Neural progenitor cell (in vitro differentiated cells): Measurements from ENCODE around the gene POLN.

Experiments used
- EZH2 ChIP-seq: fragments of 200-600 bp; sonication (generic); IDR thresholded peaks from 2 replicates; pipeline ENCODE4 v1.6.1; 2017; ENCODE audit warnings: antibody characterized with exemption, mild to moderate bottlenecking, moderate library complexity
- TF ChIP-seq, protein P1 (sequence below): fragments of 200-600 bp; sonication (generic); IDR thresholded peaks from 2 replicates; pipeline ENCODE4 v1.5.1; 2017; ENCODE audit warnings: antibody characterized with exemption, mild to moderate bottlenecking

DNA sequence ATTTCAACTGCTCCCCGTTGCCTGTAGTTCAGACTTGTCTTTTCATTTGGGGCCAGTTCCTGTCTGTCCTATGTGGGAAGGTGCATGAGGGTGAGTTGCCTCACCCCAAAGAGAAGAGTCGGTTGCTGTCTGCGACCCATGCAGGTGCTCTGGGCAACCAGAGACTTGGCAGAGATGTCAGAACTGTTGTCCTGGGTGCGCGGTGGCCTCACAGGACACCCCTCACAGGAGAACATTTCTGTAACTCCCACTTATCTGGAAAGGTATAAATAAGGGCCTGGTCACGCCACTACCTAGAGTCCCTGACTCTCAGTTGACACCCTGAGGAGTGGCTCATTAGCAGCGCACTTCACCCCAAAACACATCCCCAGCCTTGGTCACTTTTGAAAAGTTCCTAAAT is 192.5 kb downstream of the POLN start:
- no peak for TF ChIP-seq EZH2
- TF ChIP-seq, protein P1, sequence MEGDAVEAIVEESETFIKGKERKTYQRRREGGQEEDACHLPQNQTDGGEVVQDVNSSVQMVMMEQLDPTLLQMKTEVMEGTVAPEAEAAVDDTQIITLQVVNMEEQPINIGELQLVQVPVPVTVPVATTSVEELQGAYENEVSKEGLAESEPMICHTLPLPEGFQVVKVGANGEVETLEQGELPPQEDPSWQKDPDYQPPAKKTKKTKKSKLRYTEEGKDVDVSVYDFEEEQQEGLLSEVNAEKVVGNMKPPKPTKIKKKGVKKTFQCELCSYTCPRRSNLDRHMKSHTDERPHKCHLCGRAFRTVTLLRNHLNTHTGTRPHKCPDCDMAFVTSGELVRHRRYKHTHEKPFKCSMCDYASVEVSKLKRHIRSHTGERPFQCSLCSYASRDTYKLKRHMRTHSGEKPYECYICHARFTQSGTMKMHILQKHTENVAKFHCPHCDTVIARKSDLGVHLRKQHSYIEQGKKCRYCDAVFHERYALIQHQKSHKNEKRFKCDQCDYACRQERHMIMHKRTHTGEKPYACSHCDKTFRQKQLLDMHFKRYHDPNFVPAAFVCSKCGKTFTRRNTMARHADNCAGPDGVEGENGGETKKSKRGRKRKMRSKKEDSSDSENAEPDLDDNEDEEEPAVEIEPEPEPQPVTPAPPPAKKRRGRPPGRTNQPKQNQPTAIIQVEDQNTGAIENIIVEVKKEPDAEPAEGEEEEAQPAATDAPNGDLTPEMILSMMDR: no peak
